ENCODE results near the gene PAFAH1B2.
A peak's percentile ranks its signal among the peaks of the same experiment; 100 is the strongest.
"Not testable (repeated sequence)": the region's sequence is repeated elsewhere in the genome, so short reads cannot be mapped to it uniquely, and the experiment has no call there.

The PAFAH1B2 gene

GRCh38 chr11:117112497-117112896 lies 31.6 kb upstream of the PAFAH1B2 start:
- H3K27ac Mint-ChIP-seq; H3K4me3 Mint-ChIP-seq; H3K4me1 Mint-ChIP-seq (ENCODE audit: low read depth); H3K9me3 Mint-ChIP-seq; H3K27me3 Mint-ChIP-seq (ENCODE audit: low read depth); H3K36me3 Mint-ChIP-seq (ENCODE audit: low read depth); DNase-seq (ENCODE audit: low spot score): not testable (repeated sequence)

GRCh38 chr11:117112939-117113338 lies 31.1 kb upstream of the PAFAH1B2 start:
- not testable (repeated sequence) for H3K36me3 Mint-ChIP-seq (ENCODE audit: low read depth); H3K27me3 Mint-ChIP-seq (ENCODE audit: low read depth); H3K27ac Mint-ChIP-seq; H3K4me3 Mint-ChIP-seq; DNase-seq (ENCODE audit: low spot score); H3K4me1 Mint-ChIP-seq (ENCODE audit: low read depth); H3K9me3 Mint-ChIP-seq

DNA sequence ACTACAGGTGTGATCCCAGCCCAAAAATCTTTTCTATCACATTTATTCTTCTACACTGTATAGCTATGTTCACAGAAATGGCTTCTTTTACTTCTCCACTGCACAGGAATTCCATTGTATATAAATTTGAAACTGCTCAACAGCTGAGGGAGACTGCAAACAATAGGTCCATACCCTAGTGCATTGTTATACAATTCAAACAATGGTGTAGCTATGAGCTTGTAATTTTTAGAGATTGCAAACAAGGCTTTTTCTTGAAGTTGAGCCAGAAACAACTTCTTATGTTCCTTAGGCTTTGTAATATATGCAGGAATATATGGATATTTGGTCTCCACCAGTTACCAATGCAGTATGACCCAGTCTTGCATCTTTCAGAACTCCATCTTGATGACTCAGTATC lies 26.4 kb upstream of the PAFAH1B2 start:
- H3K9me3 Mint-ChIP-seq: no peaks in the 10 kb centered on the region
- H3K27ac Mint-ChIP-seq: no peak overlapping the region
- no peaks in the 10 kb centered on the region for H3K36me3 Mint-ChIP-seq (ENCODE audit: low read depth)
- no peak overlapping the region for H3K4me3 Mint-ChIP-seq
- peaks cover 6% of the 10 kb centered on the region for H3K27me3 Mint-ChIP-seq (ENCODE audit: low read depth)
- DNase-seq (ENCODE audit: low spot score): no peak
- no peaks in the 10 kb centered on the region for H3K4me1 Mint-ChIP-seq (ENCODE audit: low read depth)

DNA sequence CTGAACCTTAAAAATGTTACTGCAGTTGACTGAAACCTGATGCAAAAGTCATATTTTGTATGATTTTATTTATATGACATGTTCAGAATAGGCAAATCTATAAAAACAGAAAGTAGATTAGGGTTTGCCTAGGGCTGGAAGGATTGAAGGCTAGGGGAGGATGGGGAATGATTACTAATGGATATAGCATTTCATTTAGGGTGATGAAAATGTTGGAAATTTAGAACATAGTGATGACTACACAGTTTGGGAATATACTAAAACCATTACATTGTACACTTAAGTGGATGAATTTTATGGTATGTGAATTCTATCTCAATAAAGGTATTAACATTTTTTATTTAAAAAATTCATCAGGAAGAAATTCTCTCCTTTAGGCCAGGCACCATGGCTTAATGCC lies 22.9 kb upstream of the PAFAH1B2 start:
- no peak overlapping the region for H3K27ac Mint-ChIP-seq
- no peak overlapping the region for H3K4me3 Mint-ChIP-seq
- no peaks in the 10 kb centered on the region for H3K9me3 Mint-ChIP-seq
- DNase-seq (ENCODE audit: low spot score): no peak
- H3K4me1 Mint-ChIP-seq (ENCODE audit: low read depth): no peaks in the 10 kb centered on the region
- H3K27me3 Mint-ChIP-seq (ENCODE audit: low read depth): peaks cover 19% of the 10 kb centered on the region
- H3K36me3 Mint-ChIP-seq (ENCODE audit: low read depth): no peaks in the 10 kb centered on the region

GRCh38 chr11:117122556-117122955 lies 21.5 kb upstream of the PAFAH1B2 start:
- Mint-ChIP-seq H3K9me3 (no peaks in the 10 kb centered on the region), H3K4me1 (ENCODE audit: low read depth) (peaks cover 4% of the 10 kb centered on the region), H3K27ac (no peak overlapping the region), H3K4me3 (no peak overlapping the region), H3K27me3 (ENCODE audit: low read depth) (peaks cover 28% of the 10 kb centered on the region), H3K36me3 (ENCODE audit: low read depth) (no peaks in the 10 kb centered on the region)
- no peak for DNase-seq (ENCODE audit: low spot score)

GRCh38 chr11:117126223-117126965 lies 17.7 kb upstream of the PAFAH1B2 start:
- no peaks in the 10 kb centered on the region for H3K9me3 Mint-ChIP-seq
- no peaks in the 10 kb centered on the region for H3K36me3 Mint-ChIP-seq (ENCODE audit: low read depth)
- DNase-seq (ENCODE audit: low spot score): no peak
- H3K4me1 Mint-ChIP-seq (ENCODE audit: low read depth): peaks cover 4% of the 10 kb centered on the region
- H3K27me3 Mint-ChIP-seq (ENCODE audit: low read depth): peaks cover 28% of the 10 kb centered on the region
- H3K27ac Mint-ChIP-seq: no peak overlapping the region
- H3K4me3 Mint-ChIP-seq: no peak overlapping the region

DNA sequence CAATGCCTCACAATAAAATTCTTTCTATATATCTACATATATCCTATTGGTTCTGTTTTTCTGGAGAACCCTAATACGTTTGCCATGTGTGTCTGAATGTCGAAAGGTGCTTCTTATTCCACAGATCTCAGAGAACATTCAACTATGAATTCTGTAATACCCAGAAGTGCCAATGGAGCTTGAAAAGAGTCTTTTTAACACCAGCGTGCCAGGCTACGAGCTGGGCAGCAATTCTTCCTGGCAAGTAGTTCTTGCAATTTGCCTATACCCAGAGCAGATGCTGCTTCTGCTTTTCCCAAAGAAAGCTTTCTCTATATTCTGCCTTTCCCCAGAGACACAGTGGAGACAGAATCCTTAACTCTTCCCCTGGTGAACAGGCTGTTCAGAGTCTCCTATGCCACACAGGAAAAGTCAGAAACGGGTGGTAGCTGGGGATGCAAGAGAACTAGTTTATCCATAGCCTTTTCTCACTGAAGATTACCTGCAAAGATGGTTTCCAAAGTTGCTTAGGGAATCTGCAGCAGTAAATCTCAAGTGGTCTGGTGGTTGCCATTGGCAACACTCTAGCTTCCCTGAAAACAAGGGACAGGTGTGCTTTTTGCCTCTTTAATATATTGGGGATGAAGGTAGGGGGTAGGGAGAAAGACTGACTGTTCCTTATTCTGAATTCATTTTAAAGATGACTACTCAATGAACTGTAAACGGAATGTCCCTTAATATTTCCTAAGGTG lies 16.8 kb upstream of the PAFAH1B2 start:
- H3K9me3 Mint-ChIP-seq: no peaks in the 10 kb centered on the region
- H3K4me1 Mint-ChIP-seq (ENCODE audit: low read depth): peaks cover 4% of the 10 kb centered on the region
- H3K36me3 Mint-ChIP-seq (ENCODE audit: low read depth): no peaks in the 10 kb centered on the region
- H3K27me3 Mint-ChIP-seq (ENCODE audit: low read depth): peaks cover 24% of the 10 kb centered on the region
- no peak for DNase-seq (ENCODE audit: low spot score)
- no peak overlapping the region for H3K4me3 Mint-ChIP-seq
- H3K27ac Mint-ChIP-seq: no peak overlapping the region

- Mint-ChIP-seq H3K27ac (no peak overlapping the region), H3K4me1 (ENCODE audit: low read depth) (peaks cover 4% of the 10 kb centered on the region), H3K4me3 (no peak overlapping the region), H3K9me3 (no peaks in the 10 kb centered on the region), H3K36me3 (ENCODE audit: low read depth) (no peaks in the 10 kb centered on the region), H3K27me3 (ENCODE audit: low read depth) (peaks cover 19% of the 10 kb centered on the region)
- DNase-seq (ENCODE audit: low spot score): no peak
These were observed 15.8 kb upstream of the PAFAH1B2 start for GRCh38 chr11:117128289-117128688.

- H3K27ac Mint-ChIP-seq; H3K4me3 Mint-ChIP-seq; H3K4me1 Mint-ChIP-seq (ENCODE audit: low read depth); H3K36me3 Mint-ChIP-seq (ENCODE audit: low read depth); H3K9me3 Mint-ChIP-seq; DNase-seq (ENCODE audit: low spot score): not testable (repeated sequence)
- H3K27me3 Mint-ChIP-seq (ENCODE audit: low read depth): peaks cover 12% of the 10 kb centered on the region
These were observed 13.7 kb upstream of the PAFAH1B2 start for GRCh38 chr11:117130396-117130795.

DNA sequence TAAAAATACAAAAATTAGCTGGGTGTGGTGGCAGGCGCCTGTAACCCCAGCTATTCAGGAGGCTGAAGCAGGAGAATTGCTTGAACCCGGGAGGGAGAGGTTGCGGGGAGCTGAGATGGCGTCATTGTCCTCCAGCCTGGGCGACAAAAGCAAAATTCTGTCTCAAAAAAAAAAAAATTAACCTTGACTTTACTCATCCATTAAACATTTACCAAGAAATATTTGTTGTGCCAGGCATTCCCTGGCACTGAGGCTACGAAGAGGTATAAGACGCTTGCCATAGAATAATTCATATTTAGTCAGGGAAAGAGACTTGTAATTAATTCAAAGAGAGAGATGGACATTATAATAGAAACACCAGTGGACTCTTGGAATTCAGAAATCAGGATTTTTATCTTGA lies 13.2 kb upstream of the PAFAH1B2 start:
- DNase-seq (ENCODE audit: low spot score): no peak
- Mint-ChIP-seq H3K4me1 (ENCODE audit: low read depth) (peaks cover 4% of the 10 kb centered on the region), H3K36me3 (ENCODE audit: low read depth) (no peaks in the 10 kb centered on the region), H3K27me3 (ENCODE audit: low read depth) (peaks cover 12% of the 10 kb centered on the region), H3K9me3 (no peaks in the 10 kb centered on the region), H3K27ac (no peak overlapping the region), H3K4me3 (no peak overlapping the region)

GRCh38 chr11:117134431-117134830 lies 9.7 kb upstream of the PAFAH1B2 start:
- Mint-ChIP-seq H3K4me1 (ENCODE audit: low read depth) (no peaks in the 10 kb centered on the region), H3K27ac (no peak overlapping the region), H3K9me3 (no peaks in the 10 kb centered on the region), H3K4me3 (no peak overlapping the region), H3K36me3 (ENCODE audit: low read depth) (no peaks in the 10 kb centered on the region), H3K27me3 (ENCODE audit: low read depth) (no peaks in the 10 kb centered on the region)
- DNase-seq (ENCODE audit: low spot score): no peak

GRCh38 chr11:117134979-117135378 lies 9.1 kb upstream of the PAFAH1B2 start:
- H3K4me1 Mint-ChIP-seq (ENCODE audit: low read depth); H3K36me3 Mint-ChIP-seq (ENCODE audit: low read depth); H3K9me3 Mint-ChIP-seq; H3K27me3 Mint-ChIP-seq (ENCODE audit: low read depth); H3K27ac Mint-ChIP-seq; DNase-seq (ENCODE audit: low spot score); H3K4me3 Mint-ChIP-seq: not testable (repeated sequence)

DNA sequence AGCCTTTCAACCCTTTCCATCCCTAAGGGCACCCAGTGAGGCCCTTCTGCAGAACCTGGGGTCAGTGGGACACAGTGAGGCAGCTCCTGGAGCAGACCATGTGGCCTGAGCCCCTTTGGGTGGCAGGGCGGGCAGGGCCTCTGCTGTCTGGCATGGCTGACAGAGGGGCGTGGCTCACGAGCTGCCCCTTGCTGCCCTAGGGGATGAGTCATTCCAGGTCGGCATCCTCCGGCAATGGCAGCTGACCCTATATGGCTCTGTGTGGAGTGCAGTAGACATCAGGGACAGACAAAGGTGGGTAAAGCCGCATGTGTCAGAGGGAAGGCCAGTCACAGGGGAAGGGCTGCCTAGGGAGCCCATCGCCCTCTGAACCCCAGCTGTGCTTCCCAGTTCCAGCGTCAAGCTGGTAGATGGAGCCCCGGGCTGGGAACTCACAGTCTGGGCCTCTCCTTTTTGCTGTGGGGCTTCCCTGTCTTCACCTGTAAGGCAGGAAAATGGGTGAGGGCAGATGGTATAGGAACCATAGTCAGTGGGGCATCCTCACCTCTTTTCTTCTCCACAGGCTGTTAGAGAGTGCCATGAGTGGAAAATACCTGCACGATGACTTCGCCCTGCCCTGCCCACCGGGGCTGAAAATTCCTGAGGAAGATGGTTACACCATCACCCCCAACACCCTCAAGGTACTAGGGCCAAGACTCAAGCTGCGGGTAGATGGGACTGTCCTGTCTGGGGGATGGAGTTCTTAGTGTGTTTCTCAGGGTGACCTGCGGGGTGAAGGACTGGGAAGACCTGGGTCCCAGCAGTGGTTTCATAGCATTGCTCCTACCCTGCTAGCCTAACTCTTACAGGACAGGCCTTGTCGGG lies 6.6 kb upstream of the PAFAH1B2 start:
- not testable (repeated sequence) for H3K36me3 Mint-ChIP-seq (ENCODE audit: low read depth); H3K27ac Mint-ChIP-seq; H3K4me3 Mint-ChIP-seq; DNase-seq (ENCODE audit: low spot score); H3K4me1 Mint-ChIP-seq (ENCODE audit: low read depth); H3K9me3 Mint-ChIP-seq
- peaks cover 19% of the 10 kb centered on the region for H3K27me3 Mint-ChIP-seq (ENCODE audit: low read depth)

DNA sequence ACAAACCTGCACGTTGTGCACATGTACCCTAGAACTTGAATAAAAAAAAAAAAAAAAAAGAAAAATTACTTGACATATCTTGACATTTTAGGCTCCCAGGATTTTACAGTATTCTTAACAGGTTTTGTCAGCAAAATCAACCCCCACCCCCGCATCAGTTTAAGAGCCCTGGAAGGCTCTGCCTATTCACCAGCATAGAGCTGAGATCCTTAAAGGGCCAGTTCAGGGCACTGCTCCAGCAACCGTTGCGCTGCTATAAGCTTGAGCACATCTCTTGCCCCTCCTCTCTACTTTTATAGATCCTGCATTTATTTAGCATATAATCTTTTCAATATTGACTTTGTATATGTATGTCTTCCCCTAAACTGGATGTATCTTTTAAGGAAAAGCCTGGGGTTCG lies 697 bp upstream of the PAFAH1B2 start:
- Mint-ChIP-seq H3K9me3 (no peaks in the 10 kb centered on the region), H3K4me1 (ENCODE audit: low read depth) (peaks cover 27% of the 10 kb centered on the region), H3K27me3 (ENCODE audit: low read depth) (peaks cover 19% of the 10 kb centered on the region), H3K36me3 (ENCODE audit: low read depth) (peaks cover 22% of the 10 kb centered on the region), H3K4me3 (peak overlapping the region; percentile 96), H3K27ac (peak overlapping the region; percentile 93)
- DNase-seq (ENCODE audit: low spot score): peak; percentile 10
